Glomerular visceral epithelial cell (primary cell): Measurements from ENCODE around the gene WNT2.
"Not testable (repeated sequence)": the region's sequence is repeated elsewhere in the genome, so short reads cannot be mapped to it uniquely, and the experiment has no call there.

Experiments
- DNase-seq: peaks from one replicate; pipeline ENCODE4 v3.0.0-alpha.2; 2016; ENCODE audit errors: extremely low spot score

The WNT2 gene

DNA sequence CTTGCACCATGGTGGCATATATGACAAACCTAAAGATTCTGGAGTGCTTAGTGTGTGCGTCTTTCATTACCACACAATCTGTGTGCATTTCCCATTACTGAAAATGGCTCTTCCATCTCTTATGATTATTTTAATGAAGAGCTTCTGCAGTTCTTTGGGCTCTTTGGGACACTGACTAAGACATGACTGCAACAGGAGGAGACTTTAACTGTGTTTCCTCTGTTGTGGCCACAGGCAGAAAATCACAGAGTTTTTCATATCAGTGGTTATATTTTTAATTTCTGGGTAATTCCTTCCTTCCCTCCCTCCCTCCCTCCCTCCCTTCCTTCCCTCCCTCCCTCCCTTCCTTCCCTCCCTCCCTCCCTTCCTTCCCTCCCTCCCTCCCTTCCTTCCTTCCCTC is 58.1 kb downstream of the WNT2 start:
- DNase-seq = no peak

DNA sequence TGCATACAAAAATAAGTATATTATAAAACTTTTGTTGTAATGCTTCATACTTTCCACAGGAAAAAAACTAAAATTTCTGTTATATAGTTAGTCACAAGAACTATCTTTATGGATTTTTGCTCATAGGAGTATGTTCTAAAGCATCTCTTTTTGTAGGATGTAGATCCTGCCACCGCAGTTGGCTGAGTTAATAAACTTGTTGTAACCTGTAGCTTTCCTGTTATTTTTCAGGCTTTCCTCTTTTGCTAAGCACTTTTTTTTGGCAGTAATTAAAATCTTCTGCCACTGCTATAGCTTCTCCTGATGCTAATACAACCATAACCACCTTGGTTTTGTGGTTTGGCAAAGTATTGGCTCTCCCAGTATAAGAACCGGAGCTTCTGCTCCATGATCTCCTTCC is 60.3 kb downstream of the WNT2 start:
- DNase-seq = no peak

DNA sequence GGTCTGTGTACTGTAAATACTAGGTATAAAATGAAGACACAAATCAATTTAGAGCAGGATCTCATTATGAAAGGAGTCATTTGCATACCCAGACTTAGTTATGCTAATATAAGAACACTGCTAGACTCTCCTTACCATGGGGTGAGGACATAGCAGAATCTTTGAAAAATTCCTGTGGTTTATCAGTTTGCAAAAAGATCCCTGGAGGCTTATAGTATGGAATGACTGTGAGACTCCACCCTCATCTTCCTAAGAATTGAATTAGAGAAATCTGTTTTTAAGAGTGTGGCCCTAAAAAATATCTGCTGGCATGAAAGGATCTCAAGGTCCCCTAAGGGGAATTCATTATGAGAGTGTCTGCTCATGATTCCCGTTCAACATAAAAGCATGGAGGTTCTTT is 63.2 kb downstream of the WNT2 start:
- peak; percentile 14 for DNase-seq

GRCh38 chr7:117251687-117252086 is 71.2 kb downstream of the WNT2 start:
- DNase-seq = peak; percentile 79

DNA sequence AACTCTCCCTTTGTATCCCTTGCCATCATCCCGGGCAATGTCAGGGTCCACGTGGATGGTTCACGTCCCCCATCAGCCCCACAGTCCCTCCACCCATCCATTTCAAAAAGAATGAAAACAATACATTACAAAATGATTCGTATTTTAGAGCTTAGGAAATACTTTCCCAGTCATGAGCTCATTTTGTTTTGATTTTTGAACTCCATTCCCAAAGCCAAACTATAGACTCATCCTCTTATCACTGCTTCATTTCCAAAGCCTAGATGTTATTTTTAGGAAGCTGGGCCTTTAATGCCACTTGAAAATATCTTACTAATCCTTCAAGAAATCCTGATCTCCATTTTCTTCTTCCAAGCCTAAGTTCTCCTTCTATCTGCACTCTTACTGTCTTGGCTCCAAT is 72.1 kb downstream of the WNT2 start:
- DNase-seq = no peak

- DNase-seq = no peak
Measured at GRCh38 chr7:117250245-117250644, 72.6 kb downstream of the WNT2 start.

DNA sequence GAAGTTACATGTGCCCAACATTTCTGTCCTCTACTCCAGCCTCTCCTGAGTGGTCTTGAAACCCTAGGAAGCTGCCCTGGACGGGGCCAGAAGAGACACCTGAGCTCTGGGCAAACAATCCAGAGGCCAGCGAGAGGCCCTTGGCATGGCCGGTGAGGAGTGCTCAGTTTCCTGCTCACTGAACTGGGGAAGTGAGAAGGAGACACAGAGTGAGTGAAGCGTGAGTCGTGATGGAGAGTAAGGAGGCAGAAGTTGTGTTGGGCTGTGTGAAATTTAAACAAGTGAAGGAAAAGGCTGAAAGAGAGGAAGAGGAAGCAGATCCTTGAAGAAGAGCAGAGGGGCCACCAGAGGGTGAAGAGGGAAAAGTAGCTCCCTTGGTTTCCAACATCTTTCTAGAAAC is 73.2 kb downstream of the WNT2 start:
- peak; percentile 30 for DNase-seq

- DNase-seq = no peak
Measured at GRCh38 chr7:117248829-117249228, 74.0 kb downstream of the WNT2 start.

DNA sequence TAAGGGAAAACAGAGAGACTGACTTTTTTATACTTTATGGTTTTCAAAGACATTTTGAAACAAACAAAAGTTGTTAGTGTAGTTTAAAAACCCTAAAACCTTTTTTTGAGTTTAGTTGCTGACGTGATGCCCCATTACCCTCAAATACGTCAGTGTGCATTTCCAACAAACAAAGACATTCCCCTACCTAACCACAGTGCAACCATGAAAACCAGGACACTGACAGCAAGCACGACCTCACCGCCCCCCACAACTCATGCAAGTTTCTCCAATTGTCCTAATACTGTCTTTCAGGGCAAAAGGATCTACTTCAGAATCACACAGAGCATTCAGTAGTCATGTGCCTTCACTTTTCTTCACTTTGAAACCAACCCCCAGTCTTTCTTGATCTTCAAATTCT is 75.0 kb downstream of the WNT2 start:
- DNase-seq = peak; percentile 49

DNA sequence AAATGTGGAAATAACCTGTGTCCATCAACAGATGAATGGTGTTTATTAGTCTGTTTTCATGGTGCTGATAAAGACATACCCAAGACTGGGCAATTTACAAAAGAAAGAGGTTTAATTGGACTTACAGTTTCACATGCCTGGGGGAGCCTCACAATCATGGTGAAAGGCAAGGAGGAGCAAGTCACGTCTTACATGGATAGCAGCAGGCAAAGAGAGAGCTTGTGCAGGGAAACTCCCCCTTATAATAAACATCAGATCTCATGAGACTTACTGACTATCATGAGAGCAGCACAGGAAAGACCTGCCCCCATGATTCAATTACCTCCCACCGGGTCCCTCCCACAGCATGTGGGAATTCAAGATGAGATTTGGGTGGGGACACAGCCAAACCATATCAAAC is 77.2 kb downstream of the WNT2 start:
- not testable (repeated sequence) for DNase-seq

DNA sequence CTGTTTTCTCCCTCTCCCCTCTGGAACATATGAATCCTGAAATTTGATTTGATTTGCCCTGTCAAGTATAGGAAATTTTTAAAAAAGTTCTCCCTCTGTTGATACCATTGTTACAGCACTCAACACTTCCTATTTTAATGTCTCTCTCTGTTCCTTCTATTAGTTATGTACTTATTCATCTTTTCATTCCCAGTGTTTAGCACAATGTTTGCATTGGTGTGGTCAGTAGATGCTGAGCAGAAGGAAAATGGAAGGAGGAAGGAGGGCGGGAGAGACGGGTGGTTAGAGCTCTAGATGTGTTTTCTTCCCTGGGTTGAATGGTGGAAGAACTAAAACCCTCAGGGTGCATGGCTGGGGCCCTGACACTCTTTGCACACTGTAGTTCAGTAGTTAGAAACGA is 79.5 kb downstream of the WNT2 start:
- no peak for DNase-seq

DNA sequence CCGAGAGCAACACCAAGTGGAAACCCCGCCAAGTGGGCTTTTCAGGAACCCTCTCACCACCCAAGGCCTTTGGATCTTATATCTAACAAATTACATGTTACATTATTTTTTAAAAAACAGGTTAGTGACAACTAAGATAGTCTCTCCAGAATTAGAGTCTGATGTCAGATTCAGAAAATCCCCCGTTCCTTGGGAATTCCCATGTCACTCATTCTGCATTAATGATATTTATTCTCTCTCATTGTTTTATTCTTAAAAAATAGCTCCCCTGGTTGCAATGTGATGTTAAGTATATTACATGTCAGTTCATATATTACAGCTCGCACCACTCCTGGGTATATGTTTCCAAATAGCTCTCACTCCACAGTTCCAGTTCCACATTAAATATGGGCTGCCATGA is 81.8 kb downstream of the WNT2 start:
- DNase-seq = no peak

DNA sequence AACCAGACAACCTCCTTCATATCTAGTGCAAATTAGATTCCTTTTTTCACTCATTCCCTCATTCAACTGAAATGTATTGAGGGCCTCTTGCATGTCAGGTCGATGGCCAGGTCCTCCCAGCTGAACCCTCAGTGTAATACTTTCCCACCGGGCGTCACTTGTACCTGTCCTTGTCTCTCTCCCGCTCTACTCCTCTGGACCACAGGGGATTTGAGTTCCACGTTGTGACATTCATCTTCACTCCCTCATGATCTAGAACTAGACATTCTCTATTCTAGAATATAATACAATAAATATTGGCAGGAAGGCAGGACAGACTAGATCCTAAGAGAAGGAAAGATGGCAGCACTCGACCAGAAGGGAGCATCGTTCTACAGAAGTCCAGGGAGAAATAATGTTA is 83.9 kb downstream of the WNT2 start:
- DNase-seq = no peak

DNA sequence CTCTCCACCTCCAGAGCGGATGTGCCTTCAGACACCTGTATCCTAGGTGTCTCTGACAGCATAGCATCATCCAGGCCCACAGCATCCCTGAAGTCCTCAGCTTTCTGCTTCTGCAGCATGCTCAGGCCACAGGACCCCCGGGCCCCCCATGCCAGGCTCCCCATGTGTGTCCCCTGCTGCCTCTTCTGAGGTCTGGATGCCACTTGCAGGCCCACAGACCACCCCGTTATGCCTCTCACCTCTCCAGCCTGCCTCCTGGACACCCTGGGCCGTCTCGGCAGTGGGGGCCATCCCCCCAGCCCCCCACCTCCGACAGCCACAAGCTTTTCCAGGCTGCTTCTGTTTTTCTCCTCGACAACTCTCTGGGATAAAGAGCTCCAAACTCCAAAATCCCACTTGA is 84.4 kb downstream of the WNT2 start:
- DNase-seq = no peak

DNA sequence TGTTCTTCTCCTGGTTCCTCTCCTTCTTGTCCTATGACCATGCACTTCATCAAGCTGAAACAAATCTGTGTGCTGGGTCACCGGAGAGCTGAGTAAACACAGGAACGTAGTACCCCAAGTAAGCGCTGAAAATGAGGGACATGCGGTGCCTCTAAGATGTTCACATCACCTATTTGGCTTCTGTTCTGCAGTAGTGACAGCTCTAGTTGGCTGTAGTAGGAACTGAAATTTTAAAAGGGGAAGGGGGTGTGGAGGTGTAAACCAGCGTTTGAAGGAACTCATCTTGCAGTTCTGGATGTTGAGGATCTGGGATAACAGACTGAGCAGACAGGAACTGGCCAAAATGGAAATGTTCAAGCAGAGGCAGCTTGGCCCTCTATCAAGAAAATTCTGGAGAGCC is 85.2 kb downstream of the WNT2 start:
- no peak for DNase-seq

- DNase-seq = no peak
Measured at GRCh38 chr7:117231047-117231359, 91.9 kb downstream of the WNT2 start.

- no peak for DNase-seq
Measured at GRCh38 chr7:117230276-117231046, 92.4 kb downstream of the WNT2 start.

- DNase-seq = no peak
Measured at GRCh38 chr7:117229350-117229749, 93.5 kb downstream of the WNT2 start.

DNA sequence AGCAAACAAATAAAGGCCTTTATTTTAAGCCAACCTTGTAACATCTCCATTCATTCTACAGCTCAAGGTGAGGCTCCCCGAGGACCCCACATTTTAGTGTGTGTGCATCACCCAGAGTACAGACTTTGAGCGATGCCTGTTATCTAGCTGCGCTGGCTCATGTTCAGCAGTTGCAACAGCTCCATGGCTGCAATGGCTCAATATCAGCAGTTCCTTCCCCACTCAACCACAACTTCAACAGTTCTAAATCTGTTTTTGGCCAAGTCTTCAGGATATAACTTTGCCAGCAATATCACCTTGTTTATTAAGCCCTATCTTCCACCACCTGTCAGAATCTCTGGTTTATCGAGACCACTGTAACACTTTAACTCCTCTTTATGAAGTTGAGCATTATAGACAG is 95.8 kb downstream of the WNT2 start:
- DNase-seq = no peak

DNA sequence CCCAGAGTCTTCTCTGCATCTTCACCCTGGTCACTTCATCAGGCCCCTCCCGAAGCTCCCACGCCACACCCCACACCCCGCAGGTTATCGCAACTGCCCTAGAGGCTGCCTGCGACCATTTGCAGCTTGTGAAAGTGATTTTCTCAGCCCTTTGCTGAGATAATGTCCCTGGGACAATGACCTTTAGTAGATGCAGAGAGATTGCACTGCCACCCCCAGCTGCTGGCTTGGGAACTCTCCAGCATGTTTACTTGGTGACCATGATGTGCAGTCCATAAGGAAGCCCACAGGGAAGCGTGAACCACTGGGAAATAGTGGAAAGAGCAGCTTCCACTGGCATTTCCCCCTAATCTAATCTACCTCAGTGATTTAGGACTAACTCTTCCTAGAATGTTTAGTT is 97.3 kb downstream of the WNT2 start:
- no peak for DNase-seq
